ENCODE results near the gene FKBP2.

The FKBP2 gene

GRCh38 chr11:64246871-64247728 lies 6.2 kb downstream of the FKBP2 start, which contains the start of gene PPP1R14B:
TSS of gene PPP1R14B (minus strand) at chr11:64246943. CDS start at chr11:64246673, 270 bp downstream.
- H3K4me3 ChIP-seq (ENCODE audit: low read depth in 1 of 2, low read length in 2 of 2): peak within 1 kb of the TSS; percentile 72 to 100
- peak within 1 kb of the TSS; percentile 84 for H3K9ac ChIP-seq (ENCODE audit: low read length)
- no peaks in the 10 kb centered on the region for H3K27me3 ChIP-seq (ENCODE audit: control insufficient read depth in 1 of 2, insufficient read depth in 2 of 2, low read length in 2 of 2)
- H3K27ac ChIP-seq (ENCODE audit: low read depth, low read length): peak within 1 kb of the TSS; percentile 86
- no peaks in the 10 kb centered on the region for H3K9me3 ChIP-seq (ENCODE audit: low read length)
- peaks cover 27% of the 10 kb centered on the region for H3K4me1 ChIP-seq (ENCODE audit: insufficient read depth, low read length)
- peaks cover 13% of the 10 kb centered on the region for H3K36me3 ChIP-seq (ENCODE audit: insufficient read depth, low read length)

- H3K27ac ChIP-seq (ENCODE audit: low read depth, low read length): peak overlapping the region; percentile 85
- H3K36me3 ChIP-seq (ENCODE audit: insufficient read depth, low read length): peaks cover 13% of the 10 kb centered on the region
- H3K4me3 ChIP-seq (ENCODE audit: low read depth in 1 of 2, low read length in 2 of 2): peak overlapping the region; percentile 66 to 100
- H3K4me1 ChIP-seq (ENCODE audit: insufficient read depth, low read length): peaks cover 35% of the 10 kb centered on the region
- H3K9ac ChIP-seq (ENCODE audit: low read length): no peak overlapping the region
- no peaks in the 10 kb centered on the region for H3K9me3 ChIP-seq (ENCODE audit: low read length)
- no peaks in the 10 kb centered on the region for H3K27me3 ChIP-seq (ENCODE audit: control insufficient read depth in 1 of 2, insufficient read depth in 2 of 2, low read length in 2 of 2)
Observed at GRCh38 chr11:64247729-64248531, 7.0 kb downstream of the FKBP2 start.

GRCh38 chr11:64248578-64248977 lies 7.7 kb downstream of the FKBP2 start:
- Histone ChIP-seq H3K36me3 (ENCODE audit: insufficient read depth, low read length) (peaks cover 8% of the 10 kb centered on the region), H3K9me3 (ENCODE audit: low read length) (no peaks in the 10 kb centered on the region), H3K4me1 (ENCODE audit: insufficient read depth, low read length) (peaks cover 38% of the 10 kb centered on the region), H3K27me3 (ENCODE audit: control insufficient read depth in 1 of 2, insufficient read depth in 2 of 2, low read length in 2 of 2) (no peaks in the 10 kb centered on the region), H3K9ac (ENCODE audit: low read length) (no peak overlapping the region), H3K27ac (ENCODE audit: low read depth, low read length) (no peak overlapping the region), H3K4me3 (ENCODE audit: low read depth in 1 of 2, low read length in 2 of 2) (no peak overlapping the region)

- Histone ChIP-seq H3K27me3 (ENCODE audit: control insufficient read depth in 1 of 2, insufficient read depth in 2 of 2, low read length in 2 of 2) (no peaks in the 10 kb centered on the region), H3K9me3 (ENCODE audit: low read length) (no peaks in the 10 kb centered on the region), H3K27ac (ENCODE audit: low read depth, low read length) (no peak overlapping the region), H3K9ac (ENCODE audit: low read length) (no peak overlapping the region), H3K36me3 (ENCODE audit: insufficient read depth, low read length) (peaks cover 4% of the 10 kb centered on the region), H3K4me1 (ENCODE audit: insufficient read depth, low read length) (peaks cover 38% of the 10 kb centered on the region), H3K4me3 (ENCODE audit: low read depth in 1 of 2, low read length in 2 of 2) (no peak overlapping the region)
Observed at GRCh38 chr11:64249038-64249437, 8.1 kb downstream of the FKBP2 start.

- Histone ChIP-seq H3K9me3 (ENCODE audit: low read length) (no peaks in the 10 kb centered on the region), H3K9ac (ENCODE audit: low read length) (no peak overlapping the region), H3K27ac (ENCODE audit: low read depth, low read length) (no peak overlapping the region), H3K4me1 (ENCODE audit: insufficient read depth, low read length) (peaks cover 38% of the 10 kb centered on the region), H3K36me3 (ENCODE audit: insufficient read depth, low read length) (peaks cover 2% of the 10 kb centered on the region), H3K27me3 (ENCODE audit: control insufficient read depth in 1 of 2, insufficient read depth in 2 of 2, low read length in 2 of 2) (no peaks in the 10 kb centered on the region), H3K4me3 (ENCODE audit: low read depth in 1 of 2, low read length in 2 of 2) (no peak overlapping the region)
Observed at GRCh38 chr11:64249563-64250414, 8.9 kb downstream of the FKBP2 start.

GRCh38 chr11:64250415-64251015 lies 9.6 kb downstream of the FKBP2 start:
- Histone ChIP-seq H3K27ac (ENCODE audit: low read depth, low read length) (no peak overlapping the region), H3K9me3 (ENCODE audit: low read length) (no peaks in the 10 kb centered on the region), H3K9ac (ENCODE audit: low read length) (peak overlapping the region; percentile 49), H3K4me1 (ENCODE audit: insufficient read depth, low read length) (peaks cover 31% of the 10 kb centered on the region), H3K4me3 (ENCODE audit: low read depth in 1 of 2, low read length in 2 of 2) (peak overlapping the region in 1 of 2 donors; percentile 55), H3K36me3 (ENCODE audit: insufficient read depth, low read length) (peaks cover 9% of the 10 kb centered on the region), H3K27me3 (ENCODE audit: control insufficient read depth in 1 of 2, insufficient read depth in 2 of 2, low read length in 2 of 2) (no peaks in the 10 kb centered on the region)

GRCh38 chr11:64251016-64251752 lies 10.3 kb downstream of the FKBP2 start, which contains the start of gene PLCB3:
TSS of gene PLCB3 (plus strand) at chr11:64251530. CDS start at chr11:64251650, 120 bp downstream.
- Histone ChIP-seq H3K9me3 (ENCODE audit: low read length) (no peaks in the 10 kb centered on the region), H3K36me3 (ENCODE audit: insufficient read depth, low read length) (peaks cover 16% of the 10 kb centered on the region), H3K4me3 (ENCODE audit: low read depth in 1 of 2, low read length in 2 of 2) (peak within 1 kb of the TSS; percentile 82 to 90), H3K4me1 (ENCODE audit: insufficient read depth, low read length) (peaks cover 29% of the 10 kb centered on the region), H3K9ac (ENCODE audit: low read length) (peak within 1 kb of the TSS; percentile 53), H3K27ac (ENCODE audit: low read depth, low read length) (peak within 1 kb of the TSS; percentile 20), H3K27me3 (ENCODE audit: control insufficient read depth in 1 of 2, insufficient read depth in 2 of 2, low read length in 2 of 2) (no peaks in the 10 kb centered on the region)

GRCh38 chr11:64251753-64252002 lies 10.8 kb downstream of the FKBP2 start:
- H3K4me1 ChIP-seq (ENCODE audit: insufficient read depth, low read length): peaks cover 29% of the 10 kb centered on the region
- no peaks in the 10 kb centered on the region for H3K27me3 ChIP-seq (ENCODE audit: control insufficient read depth in 1 of 2, insufficient read depth in 2 of 2, low read length in 2 of 2)
- peak overlapping the region; percentile 20 for H3K27ac ChIP-seq (ENCODE audit: low read depth, low read length)
- peak overlapping the region; percentile 82 to 90 for H3K4me3 ChIP-seq (ENCODE audit: low read depth in 1 of 2, low read length in 2 of 2)
- peak overlapping the region; percentile 53 for H3K9ac ChIP-seq (ENCODE audit: low read length)
- H3K9me3 ChIP-seq (ENCODE audit: low read length): no peaks in the 10 kb centered on the region
- H3K36me3 ChIP-seq (ENCODE audit: insufficient read depth, low read length): peaks cover 20% of the 10 kb centered on the region

GRCh38 chr11:64252003-64252872 lies 11.3 kb downstream of the FKBP2 start:
- H3K4me1 ChIP-seq (ENCODE audit: insufficient read depth, low read length): peaks cover 29% of the 10 kb centered on the region
- no peaks in the 10 kb centered on the region for H3K9me3 ChIP-seq (ENCODE audit: low read length)
- peak overlapping the region; percentile 53 for H3K9ac ChIP-seq (ENCODE audit: low read length)
- no peaks in the 10 kb centered on the region for H3K27me3 ChIP-seq (ENCODE audit: control insufficient read depth in 1 of 2, insufficient read depth in 2 of 2, low read length in 2 of 2)
- H3K4me3 ChIP-seq (ENCODE audit: low read depth in 1 of 2, low read length in 2 of 2): peak overlapping the region; percentile 82 to 90
- peak overlapping the region; percentile 20 for H3K27ac ChIP-seq (ENCODE audit: low read depth, low read length)
- H3K36me3 ChIP-seq (ENCODE audit: insufficient read depth, low read length): peaks cover 20% of the 10 kb centered on the region

All from muscle layer of colon (tissue), 2 donors.